GM13977 (cell line): ENCODE data around the gene CELSR2.
"Not testable (repeated sequence)": the region's sequence is repeated elsewhere in the genome, so short reads cannot be mapped to it uniquely, and the experiment has no call there.

ENCODE experiments used
- DNase-seq: peaks from one replicate; pipeline ENCODE4 v3.0.0; 2012; ENCODE audit warnings: low spot score
- in situ Hi-C: fragments of 300-500 bp; cut with MboI; formaldehyde crosslinking; loops from one replicate; pipeline ENCODE4 v1.12.0; 2022; ENCODE audit warnings: low sequenced_read_pairs, low pct_unique_long_range_greater_than_20kb, mixed read lengths, inconsistent platforms; ENCODE audit not compliant: unreplicated experiment
- TF ChIP-seq, protein P1 (sequence below): IDR thresholded peaks from 2 replicates; pipeline ENCODE4 v1.5.1; 2012; ENCODE audit warnings: mild to moderate bottlenecking, control low read depth; ENCODE audit not compliant: insufficient read depth; ENCODE audit errors: extremely low read depth, missing control alignments

Gene CELSR2

DNA sequence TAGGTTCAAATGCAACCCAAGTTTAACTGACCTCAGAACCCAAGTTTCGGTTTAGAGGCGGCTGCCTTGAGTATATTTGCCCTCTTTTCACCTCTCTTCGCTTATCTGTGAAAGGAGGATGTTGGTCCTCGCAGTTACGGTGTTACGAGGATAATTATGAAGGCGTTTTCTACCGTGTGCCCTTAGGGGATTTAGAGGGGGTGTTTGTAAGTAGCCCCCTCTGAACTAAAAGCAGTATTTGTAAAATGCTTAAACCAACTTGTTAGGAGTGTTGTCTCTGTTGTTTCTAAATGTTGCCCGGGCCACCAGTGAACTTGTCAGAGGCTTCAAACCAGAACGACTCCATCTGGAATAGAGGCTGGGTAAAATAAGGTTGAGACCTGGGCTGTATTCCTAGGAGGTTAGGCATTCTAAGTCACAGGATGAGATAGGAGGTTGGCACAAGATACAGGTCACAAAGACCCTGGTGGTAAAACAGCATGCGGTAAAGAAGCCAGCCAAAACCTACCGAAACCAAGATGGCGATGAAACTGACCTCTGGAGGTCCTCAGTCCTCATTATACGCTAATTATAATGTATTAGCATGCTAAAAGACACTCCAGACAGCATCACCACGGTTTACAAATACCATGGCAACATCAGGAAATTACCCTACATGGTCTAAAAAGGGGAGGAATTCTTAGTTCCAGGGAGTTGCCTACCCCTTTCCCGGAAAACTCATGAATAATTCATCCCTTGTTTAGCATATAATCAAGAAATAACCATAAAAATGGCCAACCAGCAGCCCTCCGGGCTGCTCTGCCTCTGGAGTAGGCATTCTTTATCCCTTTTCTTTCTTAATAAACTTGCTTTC is 34.6 kb downstream of the CELSR2 start:
- no peak for DNase-seq
- in situ Hi-C loops = no loop called here
- TF ChIP-seq, protein P1, sequence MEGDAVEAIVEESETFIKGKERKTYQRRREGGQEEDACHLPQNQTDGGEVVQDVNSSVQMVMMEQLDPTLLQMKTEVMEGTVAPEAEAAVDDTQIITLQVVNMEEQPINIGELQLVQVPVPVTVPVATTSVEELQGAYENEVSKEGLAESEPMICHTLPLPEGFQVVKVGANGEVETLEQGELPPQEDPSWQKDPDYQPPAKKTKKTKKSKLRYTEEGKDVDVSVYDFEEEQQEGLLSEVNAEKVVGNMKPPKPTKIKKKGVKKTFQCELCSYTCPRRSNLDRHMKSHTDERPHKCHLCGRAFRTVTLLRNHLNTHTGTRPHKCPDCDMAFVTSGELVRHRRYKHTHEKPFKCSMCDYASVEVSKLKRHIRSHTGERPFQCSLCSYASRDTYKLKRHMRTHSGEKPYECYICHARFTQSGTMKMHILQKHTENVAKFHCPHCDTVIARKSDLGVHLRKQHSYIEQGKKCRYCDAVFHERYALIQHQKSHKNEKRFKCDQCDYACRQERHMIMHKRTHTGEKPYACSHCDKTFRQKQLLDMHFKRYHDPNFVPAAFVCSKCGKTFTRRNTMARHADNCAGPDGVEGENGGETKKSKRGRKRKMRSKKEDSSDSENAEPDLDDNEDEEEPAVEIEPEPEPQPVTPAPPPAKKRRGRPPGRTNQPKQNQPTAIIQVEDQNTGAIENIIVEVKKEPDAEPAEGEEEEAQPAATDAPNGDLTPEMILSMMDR = no peak

DNA sequence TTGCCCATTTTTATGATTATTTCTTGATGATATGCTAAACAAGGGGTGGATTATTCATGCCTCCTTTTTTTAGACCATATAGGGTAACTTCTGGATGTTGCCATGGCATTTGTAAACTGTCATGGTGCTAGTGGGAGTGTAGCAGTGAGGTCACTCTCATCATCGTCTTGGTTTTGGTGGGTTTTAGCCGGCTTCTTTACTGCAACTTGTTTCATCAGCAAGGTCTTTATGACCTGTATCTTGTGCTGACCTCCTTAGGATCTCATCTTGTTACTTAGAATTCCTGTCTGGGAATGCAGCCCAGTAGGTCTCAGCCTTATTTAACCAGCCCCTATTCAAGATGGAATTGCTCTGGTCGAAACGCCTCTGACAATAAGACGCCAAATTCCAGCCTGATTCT is 37.4 kb downstream of the CELSR2 start:
- in situ Hi-C loops, DNase-seq: not testable (repeated sequence)

DNA sequence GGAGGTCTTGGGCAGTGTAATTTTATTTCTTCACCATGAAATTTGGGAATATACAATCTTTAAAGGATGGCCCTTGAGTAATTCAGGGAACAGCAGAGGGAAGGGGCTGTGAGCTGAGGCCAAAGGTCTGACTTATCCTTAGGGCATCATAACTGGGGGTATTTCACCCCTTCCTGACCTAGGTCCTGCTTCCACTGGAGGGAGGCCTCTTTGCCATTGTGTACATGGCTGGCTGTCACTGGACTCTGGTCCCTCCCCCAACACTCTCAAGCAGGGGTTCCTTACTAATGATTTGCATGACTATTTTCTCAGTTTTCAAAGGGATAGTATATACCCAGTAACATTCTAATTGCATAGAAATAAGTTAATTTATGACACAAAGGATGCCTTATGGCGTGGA is 40.8 kb downstream of the CELSR2 start:
- no peak for DNase-seq
- in situ Hi-C loops = loop anchor here (5.0 kb wide), 1 partner anchor 107 kb away; the partner anchor contains the start of gene SORT1
- TF ChIP-seq, protein P1 = no peak

DNA sequence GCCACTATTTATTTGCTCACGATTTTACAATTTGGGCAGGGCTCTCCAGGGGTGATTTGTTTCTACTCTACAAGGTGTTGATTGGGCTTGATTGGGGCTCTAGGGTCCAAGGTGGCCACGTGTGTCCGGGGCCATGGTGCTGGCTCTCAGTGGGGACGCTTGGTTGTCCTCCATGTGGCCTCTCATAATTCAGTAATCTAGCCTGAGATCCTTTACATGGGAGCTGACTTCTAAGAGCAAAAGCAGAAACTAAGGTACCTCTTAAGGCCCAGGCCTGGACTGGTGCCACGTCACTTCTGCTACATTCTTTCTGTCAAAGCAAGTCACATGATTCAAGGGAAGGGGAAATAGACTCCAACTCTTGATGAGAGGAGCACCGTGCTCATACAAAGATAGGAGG is 41.7 kb downstream of the CELSR2 start:
- in situ Hi-C loops = loop anchor here (5.0 kb wide), 1 partner anchor 106 kb away; the partner anchor contains the start of gene SORT1
- no peak for DNase-seq
- TF ChIP-seq, protein P1 = no peak

DNA sequence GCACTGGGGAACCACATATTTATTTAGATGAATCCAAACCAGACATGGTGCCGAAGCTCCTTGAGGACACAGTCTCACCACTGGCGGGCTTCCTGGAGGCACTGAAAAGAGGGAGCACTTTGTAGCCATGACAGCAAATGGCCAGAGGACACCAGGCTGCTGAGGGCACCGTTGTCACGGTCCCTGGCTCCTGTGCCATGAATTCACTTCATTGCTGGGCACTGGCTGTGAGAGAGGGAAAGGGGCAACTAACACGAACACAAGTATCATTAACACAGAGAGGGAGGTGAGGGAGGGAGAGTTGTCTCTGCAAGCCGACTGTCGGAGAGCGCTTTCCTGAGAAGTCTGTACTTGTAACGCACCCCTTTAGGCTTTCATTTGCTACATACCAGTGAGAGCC is 43.0 kb downstream of the CELSR2 start:
- in situ Hi-C loops = loop anchor here (5.0 kb wide), 1 partner anchor 105 kb away; the partner anchor contains the start of gene SORT1
- TF ChIP-seq, protein P1 = no peak
- no peak for DNase-seq

DNA sequence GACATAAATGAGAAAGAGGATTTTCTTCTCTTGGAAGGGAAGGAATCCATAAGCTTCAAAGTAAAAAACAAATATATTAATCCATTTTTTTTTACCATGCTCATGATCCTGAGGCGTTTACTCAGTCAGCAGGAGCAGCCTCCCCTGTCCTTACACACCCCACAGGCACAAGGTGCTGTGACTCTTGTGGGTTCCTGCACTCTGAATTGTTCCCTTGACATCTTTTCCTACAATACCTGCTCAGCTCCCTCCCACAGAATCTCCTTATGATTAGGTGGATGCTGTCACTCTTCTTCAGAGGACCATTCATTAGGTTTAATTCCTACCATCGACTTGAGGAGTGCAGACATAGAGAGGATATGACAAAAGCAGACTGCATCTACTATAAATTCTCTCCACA is 43.7 kb downstream of the CELSR2 start:
- TF ChIP-seq, protein P1 = no peak
- no peak for DNase-seq
- in situ Hi-C loops = loop anchor here (5.0 kb wide), 1 partner anchor 104 kb away; the partner anchor contains the start of gene SORT1

DNA sequence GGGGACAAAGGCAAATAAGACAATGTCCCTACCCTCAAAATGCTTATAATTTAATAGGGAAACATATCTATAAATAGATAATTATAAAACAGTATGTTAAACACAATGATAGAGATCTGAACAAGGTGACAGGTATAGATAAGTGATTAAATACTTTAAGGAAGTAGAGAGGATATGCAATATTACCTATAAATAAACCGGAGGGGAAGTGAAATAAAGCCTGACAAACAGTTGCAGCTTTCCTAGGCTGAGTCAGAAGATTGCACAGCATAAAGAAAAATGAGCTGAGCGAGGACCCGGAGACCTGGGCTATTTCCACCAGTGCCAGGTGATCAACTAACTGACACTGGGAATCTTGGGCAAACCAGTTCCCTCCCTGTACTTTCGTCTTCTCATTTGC is 45.1 kb downstream of the CELSR2 start:
- DNase-seq = no peak
- in situ Hi-C loops = loop anchor here (5.0 kb wide), 1 partner anchor 103 kb away; the partner anchor contains the start of gene SORT1
- TF ChIP-seq, protein P1 = no peak
